HepG2 (cell line): ENCODE data around the gene CHFR. TPM values are rescaled to one million over a fixed set of nuclear protein-coding genes. Genes with fewer than 3 reads are reported as not detected.

ENCODE experiments used
- ATAC-seq: fragments of 200-7000 bp; cut with Tn5 transposase; 3 replicates; pipeline ENCODE4 v1.9.1; 2020; ENCODE audit warnings: mild to moderate bottlenecking, moderate library complexity
- BruUV-seq: library from RNA; stranded (reverse); fragments of 400-500 nt; replicated peaks from 2 replicates; lab custom pipeline; 2021; lab: Mats Ljungman, UMichigan
- CTCF ChIA-PET: fragments of 300-600 bp; formaldehyde crosslinking; extraction: SDS; loops from one replicate; lab custom pipeline; 2021; ENCODE audit warnings: low total read pairs, inconsistent platforms, low intra/inter-chr PET ratio; lab: Yijun Ruan, JAX
- POLR2A ChIA-PET: fragments of 350-600 bp; sonication (Branson Sonifier 250); formaldehyde crosslinking; loops from one replicate; lab custom pipeline; 2020; ENCODE audit warnings: antibody characterized with exemption, inconsistent platforms; lab: Yijun Ruan, JAX
- DNase-seq: peaks from one replicate; pipeline ENCODE4 v3.0.0-alpha.2; 2015; ENCODE audit warnings: low spot score
- FAIRE-seq: peaks from 3 replicates; lab custom pipeline; 2011; peaks lifted over from hg19 to GRCh38; lab: Jason Lieb, UNC
- H2AFZ ChIP-seq: one replicate; pipeline ENCODE4 v1.6.1; 2011; ENCODE audit warnings: low read length, inconsistent platforms
- H3K27ac ChIP-seq: fragments of 300-600 bp; 3 replicates; pipeline ENCODE4 v1.8.0; 2011; ENCODE audit warnings: mixed run types, mild to moderate bottlenecking, mixed read lengths, low read length, inconsistent platforms; ENCODE audit not compliant: insufficient read depth; ENCODE audit errors: extremely low read length
- H3K27me3 ChIP-seq, 2 experiments: fragments of 200-600 bp in 1 of 2; 2 replicates in 1 of 2; 3 replicates in 1 of 2; pipeline versions ENCODE4 v1.6.0 to v1.8.0; 2011; ENCODE audit warnings: low read length in 2 of 2, mild to moderate bottlenecking in 2 of 2, moderate library complexity in 2 of 2, inconsistent platforms in 1 of 2; ENCODE audit not compliant: insufficient read depth in 2 of 2, control insufficient read depth in 1 of 2
- H3K36me3 ChIP-seq, 2 experiments: fragments of 200-600 bp in 1 of 2; replicated peaks in 1 of 2; 2 replicates in 1 of 2; 3 replicates in 1 of 2; pipeline versions ENCODE4 v1.5.1 to v1.8.0; 2011; ENCODE audit warnings: low read length in 2 of 2, inconsistent platforms in 1 of 2; ENCODE audit not compliant: insufficient read depth in 2 of 2, control insufficient read depth in 1 of 2
- H3K4me1 ChIP-seq: 2 replicates; pipeline ENCODE4 v1.5.1; 2012; ENCODE audit warnings: low read length, inconsistent platforms; ENCODE audit not compliant: insufficient read depth
- H3K4me2 ChIP-seq: 2 replicates; pipeline ENCODE4 v1.6.0; 2011; ENCODE audit warnings: low read depth, low read length, inconsistent platforms
- H3K4me3 ChIP-seq, 3 experiments: fragments of 200-600 bp in 1 of 3; sonication (generic), shearing (Covaris generic) in 1 of 3; replicated peaks in 1 of 3; 2 replicates each; pipeline ENCODE4 v1.5.1; 2011 to 2016; ENCODE audit warnings: low read length in 3 of 3, inconsistent platforms in 2 of 3, low read depth in 2 of 3, mild to moderate bottlenecking in 2 of 3, control low read depth in 1 of 3, mixed read lengths in 1 of 3; ENCODE audit not compliant: insufficient read depth in 1 of 3
- H3K79me2 ChIP-seq: one replicate; pipeline ENCODE4 v1.6.1; 2011; ENCODE audit warnings: low read length, inconsistent platforms; ENCODE audit not compliant: insufficient read depth
- H3K9ac ChIP-seq: 2 replicates; pipeline ENCODE4 v1.6.0; 2011; ENCODE audit warnings: mild to moderate bottlenecking, low read depth, low read length, inconsistent platforms; ENCODE audit not compliant: insufficient read depth
- H3K9me3 ChIP-seq: 2 replicates; pipeline ENCODE4 v1.5.1; 2012; ENCODE audit warnings: mild to moderate bottlenecking, low read length
- H4K20me1 ChIP-seq: 2 replicates; pipeline ENCODE4 v1.6.0; 2011; ENCODE audit warnings: inconsistent platforms, mild to moderate bottlenecking, low read length, moderate library complexity; ENCODE audit not compliant: insufficient read depth
- CHD4 ChIP-seq: fragments of 200-600 bp; sonication (generic); IDR thresholded peaks from 2 replicates; pipeline ENCODE4 v1.7.0; 2017; ENCODE audit warnings: mild to moderate bottlenecking, low read length, borderline replicate concordance
- KLF12 ChIP-seq: sonication (generic); formaldehyde crosslinking; IDR thresholded peaks from 2 replicates; pipeline ENCODE4 v1.4.0; 2020; ENCODE audit warnings: missing genetic modification reagents, borderline replicate concordance
- SNAI1 ChIP-seq: sonication (generic); formaldehyde crosslinking; IDR thresholded peaks from 2 replicates; pipeline ENCODE4 v1.5.0; 2020; ENCODE audit warnings: mild to moderate bottlenecking, missing genetic modification reagents, borderline replicate concordance
- ZNF225 ChIP-seq: sonication (generic); formaldehyde crosslinking; IDR thresholded peaks from 2 replicates; pipeline ENCODE4 v1.4.0; 2020; ENCODE audit warnings: mild to moderate bottlenecking, missing genetic modification reagents
- ZNF30 ChIP-seq: sonication (generic); formaldehyde crosslinking; IDR thresholded peaks from 2 replicates; pipeline ENCODE4 v1.5.0; 2020; ENCODE audit warnings: mild to moderate bottlenecking, missing genetic modification reagents
- ZNF44 ChIP-seq: sonication (generic); formaldehyde crosslinking; IDR thresholded peaks from 2 replicates; pipeline ENCODE4 v1.5.1; 2020; ENCODE audit warnings: mild to moderate bottlenecking, missing genetic modification reagents
- ZSCAN25 ChIP-seq: sonication (generic); formaldehyde crosslinking; IDR thresholded peaks from 2 replicates; pipeline ENCODE4 v1.8.0; 2022; ENCODE audit warnings: mild to moderate bottlenecking, missing genetic modification reagents
- WGBS: methylation state at CpG from one replicate; pipeline ENCODE4 v1.1.6; 2017; ENCODE audit warnings: low lambda C conversion rate; 5-methylcytosine and 5-hydroxymethylcytosine counted together
- in situ Hi-C: cut with HindIII; loops from 2 replicates; pipeline ENCODE4 v1.10.0; 2017; ENCODE audit warnings: low pct_unique_long_range_greater_than_20kb; ENCODE audit not compliant: extremely low pct_ligation_motif_present
- intact Hi-C: fragments of 100-400 bp; cut with micrococcal nuclease; formaldehyde crosslinking; loops from one replicate; pipeline ENCODE4 v1.10.0; 2022; ENCODE audit not compliant: unreplicated experiment
- polyA plus RNA-seq, 8 experiments: library from polyadenylated mRNA; depleted of rRNA in 3 of 8; stranded (reverse) in 7 of 8; unstranded in 1 of 8; fragments of >200 nt; fragmentation: Illumina TruSeq in 4 of 8; extraction: Trizol in 4 of 8; gene quantifications; 2 replicates each; pipeline versions ENCODE4 v1.2.1 to v1.2.3, GENCODE V29; 2011 to 2016; ENCODE audit warnings: low read depth in 4 of 8, missing spikeins in 1 of 8, mixed read lengths in 1 of 8; ENCODE audit not compliant: insufficient read depth in 1 of 8
- total RNA-seq, 5 experiments: library from RNA; depleted of rRNA; stranded (reverse); fragments of >200 nt; fragmentation: Illumina TruSeq; extraction: Trizol; gene quantifications; 2 replicates each; pipeline ENCODE4 v1.2.3, GENCODE V29; 2016; ENCODE audit warnings: low read depth in 1 of 5

The CHFR gene
- total and polyA plus RNA-seq, 2 of the 13 experiments (the other 11 are each of a cell fraction or from before 2014, with no cell fraction given): 21.4 to 21.5 TPM

DNA sequence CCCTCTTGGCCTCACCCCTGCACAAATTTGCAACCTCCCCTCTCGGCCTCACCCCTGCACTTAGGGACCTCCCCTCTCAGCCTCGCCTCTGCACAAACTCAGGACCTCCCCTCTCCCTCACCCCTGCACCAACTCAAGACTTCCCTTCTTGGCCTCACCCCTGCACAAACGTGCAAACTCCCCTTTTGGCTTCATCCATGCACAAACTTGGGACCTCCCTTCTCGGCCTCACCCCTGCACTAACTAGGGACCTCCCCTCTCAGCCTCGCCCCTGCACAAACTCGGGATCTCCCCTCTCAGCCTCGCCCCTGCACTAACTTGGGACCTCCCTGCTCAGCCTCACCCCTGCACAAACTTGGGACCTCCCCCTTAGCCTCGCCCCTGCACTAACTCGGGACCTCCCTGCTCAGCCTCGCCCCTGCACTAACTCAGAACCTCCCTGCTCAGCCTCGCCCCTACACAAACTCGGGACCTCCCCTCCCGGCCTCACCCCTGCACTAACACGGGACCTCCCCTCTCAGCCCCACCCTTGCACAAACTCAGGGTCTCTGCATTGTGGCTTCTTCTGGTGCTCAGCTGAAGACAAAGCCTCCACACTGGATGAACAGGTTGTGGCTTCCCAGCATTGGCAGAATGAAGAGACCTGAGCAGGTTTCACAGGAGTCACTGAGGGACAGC is 47.7 kb downstream of the CHFR start:
- BruUV-seq: no TSS peak
- Histone ChIP-seq H3K4me3 (no peak overlapping the region), H3K27ac (no peak overlapping the region), H3K79me2 (no peaks in the 10 kb centered on the region), H3K27me3 (no peaks in the 10 kb centered on the region), H3K9me3 (no peaks in the 10 kb centered on the region), H2AFZ (no peak overlapping the region), H4K20me1 (no peaks in the 10 kb centered on the region), H3K4me1 (no peaks in the 10 kb centered on the region)
- intact Hi-C loops (no loop called here), in situ Hi-C loops (no loop called here)
- POLR2A ChIA-PET: no interaction called here
- CTCF ChIA-PET: no interaction called here
- no peak for ATAC-seq
- TF ChIP-seq CHD4 (0 out of 2 replicates have a peak, but pooled peaks have one; percentile 43), ZNF30 (CRISPR knock-in tag) (no peak), ZSCAN25 (CRISPR knock-in tag) (peak; percentile 97), KLF12 (CRISPR knock-in tag) (no peak)
- TF ChIP-seq, all 625 proteins: peak for 2
- peaks cover 2 to 16% of the 10 kb centered on the region in 2 experiments; a peak in 1 of 5 replicates for H3K36me3 ChIP-seq
- WGBS: 86% methylated on average over 14 of the region's 14 CpGs
- FAIRE-seq (no peak), DNase-seq (no peak)
- H3K4me2 ChIP-seq: no peak overlapping the region
- no peak overlapping the region for H3K9ac ChIP-seq

DNA sequence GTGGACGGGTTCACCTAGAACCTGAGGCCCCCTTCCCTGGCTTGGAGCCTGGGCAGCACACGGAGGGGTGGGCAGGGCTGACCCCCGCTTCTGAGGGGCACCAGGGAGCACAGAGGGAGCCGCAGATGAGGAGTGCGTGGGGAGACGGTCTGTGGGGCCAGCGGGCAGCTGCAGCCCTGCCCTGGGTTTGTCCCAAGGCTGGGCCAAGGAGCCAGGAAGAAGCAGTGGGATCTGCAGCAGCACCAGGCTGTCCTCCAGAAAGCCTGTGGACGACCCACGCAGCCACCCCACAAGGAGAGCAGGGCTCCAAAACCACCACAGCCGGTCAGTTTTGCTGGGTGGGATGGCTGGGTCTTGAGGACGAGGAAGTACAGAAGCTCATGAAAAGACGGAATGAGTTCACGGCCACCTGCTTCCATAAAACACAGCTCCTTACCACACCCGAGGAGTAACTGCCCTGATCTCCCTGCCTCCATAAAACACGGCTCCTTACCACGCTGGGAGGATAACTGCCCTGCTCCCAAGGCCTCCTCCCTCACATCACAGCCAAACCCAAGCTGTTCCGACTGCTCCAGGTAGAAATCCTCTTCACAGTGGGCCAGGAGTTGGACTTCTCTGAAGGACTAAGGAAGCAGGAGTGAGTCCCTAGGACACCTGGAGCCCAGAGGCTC is 48.9 kb downstream of the CHFR start:
- 89% methylated on average over 10 of the region's 17 CpGs for WGBS
- TF ChIP-seq ZNF44 (CRISPR knock-in tag) (no peak), SNAI1 (CRISPR knock-in tag) (no peak), ZNF225 (CRISPR knock-in tag) (no peak)
- Histone ChIP-seq H3K4me3 (no peak overlapping the region), H4K20me1 (no peaks in the 10 kb centered on the region), H3K79me2 (no peaks in the 10 kb centered on the region), H3K4me1 (no peaks in the 10 kb centered on the region), H3K9ac (no peak overlapping the region), H3K4me2 (no peak overlapping the region), H2AFZ (no peak overlapping the region), H3K27ac (no peak overlapping the region), H3K9me3 (no peaks in the 10 kb centered on the region), H3K36me3 (peaks cover 0 to 16% of the 10 kb centered on the region in 2 experiments; a peak in 1 of 5 replicates), H3K27me3 (no peaks in the 10 kb centered on the region)
- ATAC-seq (peak; percentile 40), DNase-seq (no peak), FAIRE-seq (no peak)
- ChIA-PET CTCF (no interaction called here), POLR2A (interaction anchor here (1.7 kb wide), 1 partner anchor 9 kb away, joined by 11 read pairs; the partner anchor contains the start of gene GOLGA3)
- in situ Hi-C loops (no loop called here), intact Hi-C loops (no loop called here)
- no TSS peak for BruUV-seq
